T47D (cell line): Measurements from ENCODE around the gene CRIP3.

ENCODE experiments used
- DNase-seq, 2 experiments: peaks; one replicate each; pipeline versions ENCODE4 v3.0.0 to v3.0.0-alpha.2; 2011 to 2012; ENCODE audit warnings: low read depth in 1 of 2, low spot score in 1 of 2
- JUND ChIP-seq: IDR thresholded peaks from 2 replicates; pipeline ENCODE4 v1.6.1; 2012; ENCODE audit warnings: low read depth
- in situ Hi-C: cut with HindIII; loops from 2 replicates; pipeline ENCODE4 v1.10.0; 2016; ENCODE audit warnings: low sequenced_read_pairs, low pct_unique_long_range_greater_than_20kb

The CRIP3 gene

DNA sequence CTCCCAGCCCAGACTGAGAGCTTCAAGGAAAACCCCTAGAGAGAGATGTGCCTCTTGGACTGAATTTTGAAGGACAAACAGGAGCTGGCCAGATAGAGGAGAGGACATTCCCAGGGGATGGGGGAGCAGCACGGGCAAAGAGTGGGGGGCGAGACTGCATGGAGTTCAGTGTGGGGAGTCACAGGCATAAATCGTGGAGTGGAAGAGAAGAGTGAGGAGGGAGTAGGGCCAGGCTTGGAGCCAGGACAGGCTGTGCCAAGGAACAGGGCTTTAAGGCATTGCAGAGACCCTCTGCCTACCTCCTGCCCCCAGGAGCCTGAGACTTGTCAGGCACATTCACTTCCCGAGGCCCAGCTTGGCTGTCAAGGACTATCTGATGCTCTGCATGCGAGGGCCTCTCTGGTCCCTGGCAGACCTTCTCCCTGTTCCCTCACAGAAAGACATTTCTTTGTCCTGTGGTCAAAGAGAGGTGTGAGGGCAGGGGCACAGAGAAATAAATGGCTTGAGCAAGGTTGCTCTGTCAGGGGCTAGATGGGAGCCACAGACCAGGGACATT is 15.8 kb downstream of the CRIP3 start:
- no peak for TF ChIP-seq JUND
- DNase-seq: no peak
- in situ Hi-C loops: no loop called here

DNA sequence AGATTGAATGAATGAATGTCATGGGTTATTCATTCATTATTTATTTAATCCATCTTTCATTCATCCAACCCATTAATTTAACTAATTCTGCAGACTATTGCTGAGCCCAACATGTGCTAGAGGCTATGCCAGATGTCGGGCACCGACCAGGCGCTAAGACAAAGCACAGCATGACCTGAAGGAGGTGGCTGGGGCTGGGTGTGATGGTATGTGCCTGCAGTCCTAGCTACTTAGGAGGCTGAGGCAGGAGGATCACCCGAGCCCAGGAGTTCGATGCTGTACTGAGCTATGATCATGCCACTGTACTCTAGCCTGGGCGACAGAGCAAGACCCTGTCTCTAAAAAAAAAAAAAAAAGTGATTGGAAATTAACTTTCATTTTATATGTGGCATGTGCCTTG is 16.3 kb downstream of the CRIP3 start:
- in situ Hi-C loops: no loop called here
- no peak for DNase-seq
- no peak for TF ChIP-seq JUND

DNA sequence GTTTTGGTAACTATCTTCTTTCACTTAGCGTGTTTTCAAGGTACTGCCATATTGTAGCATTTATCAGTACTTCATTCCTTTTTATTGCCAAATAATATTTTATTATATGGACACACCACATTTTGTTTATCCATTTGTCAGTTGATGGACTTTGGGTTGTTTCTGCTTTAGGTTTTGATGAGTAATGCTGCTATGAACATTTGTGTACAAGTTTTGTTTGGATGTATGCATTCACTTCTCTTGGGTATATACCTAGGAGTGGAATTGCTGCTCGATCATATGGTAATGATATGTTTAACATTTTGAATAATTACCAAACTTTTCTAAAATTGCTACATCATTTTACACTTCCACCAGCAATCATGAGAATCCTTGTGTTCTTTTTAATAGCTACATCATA is 16.9 kb downstream of the CRIP3 start:
- in situ Hi-C loops: no loop called here
- DNase-seq: no peak
- TF ChIP-seq JUND: no peak

DNA sequence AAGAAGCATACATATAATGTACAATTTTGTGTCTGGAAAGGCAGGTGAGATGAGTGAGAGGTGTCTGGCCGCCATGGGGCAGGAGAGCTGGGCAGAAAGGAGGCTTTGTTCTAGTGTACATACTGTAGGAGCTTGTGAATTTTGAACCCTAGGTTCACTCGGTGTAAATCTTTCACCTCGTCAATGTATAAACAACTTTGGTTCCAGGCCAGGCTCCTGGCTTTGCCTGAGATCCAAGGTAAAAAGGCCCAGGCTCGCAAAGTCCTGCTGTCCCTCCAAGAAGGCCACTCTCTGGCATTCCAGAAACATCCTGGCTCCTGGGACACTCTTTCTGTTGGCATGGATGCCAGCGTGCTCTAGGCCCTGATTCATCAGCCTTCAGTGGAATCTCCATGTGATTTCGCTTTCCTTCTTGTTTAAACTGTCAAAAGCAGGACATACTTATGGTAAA is 17.7 kb downstream of the CRIP3 start:
- no peak for TF ChIP-seq JUND
- no peak for DNase-seq
- in situ Hi-C loops: no loop called here

DNA sequence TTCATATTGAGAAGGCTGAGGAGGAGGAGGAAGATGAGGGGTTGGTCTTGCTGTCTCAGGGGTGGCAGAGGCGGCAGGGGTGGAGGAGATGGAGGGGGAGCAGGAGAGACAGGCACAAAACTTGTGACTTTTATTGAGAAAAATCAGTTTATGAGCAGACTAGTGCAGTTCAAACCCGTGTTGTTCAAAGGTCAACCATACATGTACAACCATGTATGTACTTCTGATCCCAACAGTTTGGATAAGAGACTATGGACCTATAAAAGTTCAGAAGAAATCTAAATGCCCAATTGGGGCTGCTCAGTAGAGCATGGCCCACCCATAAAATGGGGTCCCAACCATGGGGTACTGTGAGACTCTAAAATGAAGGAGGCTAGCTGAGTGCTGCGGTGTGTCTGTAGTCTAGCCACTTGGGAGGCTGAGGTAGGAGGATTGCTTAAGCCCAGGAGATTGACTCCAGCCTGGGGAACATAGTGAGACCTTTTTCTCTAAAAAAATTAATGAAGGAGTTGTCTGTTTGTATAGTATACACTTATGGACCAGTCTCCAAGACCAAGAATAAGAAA is 18.2 kb downstream of the CRIP3 start:
- in situ Hi-C loops: no loop called here
- DNase-seq: no peak
- no peak for TF ChIP-seq JUND

DNA sequence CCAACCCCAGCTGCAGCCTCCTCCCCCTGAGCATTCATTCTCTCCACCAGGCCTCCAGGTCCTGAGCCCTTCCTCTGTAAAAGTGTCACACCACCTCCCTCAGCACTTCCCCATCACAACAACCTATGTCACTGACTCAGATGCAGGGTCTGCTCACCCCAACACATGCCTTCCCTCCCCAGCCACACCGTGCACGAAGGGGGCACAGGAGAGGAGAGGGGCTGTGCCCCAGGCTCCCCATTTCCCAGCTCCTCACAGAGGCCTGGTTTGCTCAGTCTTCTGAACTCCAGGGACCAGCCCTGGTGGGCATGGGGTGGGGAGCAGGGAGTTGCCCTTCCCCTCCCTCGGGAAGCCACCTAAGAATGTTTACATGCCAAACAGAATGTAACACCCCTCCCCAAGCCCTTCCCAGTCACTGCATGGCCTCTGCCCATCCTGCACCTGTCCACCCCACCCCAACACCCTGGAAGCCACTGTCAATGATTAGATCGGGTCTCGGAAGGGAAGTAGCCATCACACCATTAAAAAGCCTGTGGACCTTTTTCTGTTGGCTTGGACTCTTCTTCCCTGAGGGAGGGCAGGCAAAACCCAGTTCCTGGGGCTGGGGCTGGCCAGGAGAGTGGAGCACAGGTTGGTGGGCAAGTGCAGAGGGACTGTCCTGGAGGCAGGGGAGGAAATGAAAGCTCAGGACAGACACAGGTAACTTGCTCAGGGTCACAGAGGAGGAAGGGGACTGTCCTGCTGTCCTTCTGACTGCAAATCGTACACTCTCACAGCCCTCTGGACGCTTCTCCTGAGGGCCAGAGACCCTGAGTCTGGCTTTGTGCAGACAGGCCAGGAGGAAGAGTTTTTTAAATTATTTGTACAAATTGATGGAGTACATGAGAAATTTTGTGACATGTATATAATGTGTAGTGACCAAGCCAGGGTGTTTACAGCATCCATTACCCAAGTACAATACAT is 20.6 kb downstream of the CRIP3 start:
- in situ Hi-C loops: no loop called here
- DNase-seq: no peak
- TF ChIP-seq JUND: no peak

DNA sequence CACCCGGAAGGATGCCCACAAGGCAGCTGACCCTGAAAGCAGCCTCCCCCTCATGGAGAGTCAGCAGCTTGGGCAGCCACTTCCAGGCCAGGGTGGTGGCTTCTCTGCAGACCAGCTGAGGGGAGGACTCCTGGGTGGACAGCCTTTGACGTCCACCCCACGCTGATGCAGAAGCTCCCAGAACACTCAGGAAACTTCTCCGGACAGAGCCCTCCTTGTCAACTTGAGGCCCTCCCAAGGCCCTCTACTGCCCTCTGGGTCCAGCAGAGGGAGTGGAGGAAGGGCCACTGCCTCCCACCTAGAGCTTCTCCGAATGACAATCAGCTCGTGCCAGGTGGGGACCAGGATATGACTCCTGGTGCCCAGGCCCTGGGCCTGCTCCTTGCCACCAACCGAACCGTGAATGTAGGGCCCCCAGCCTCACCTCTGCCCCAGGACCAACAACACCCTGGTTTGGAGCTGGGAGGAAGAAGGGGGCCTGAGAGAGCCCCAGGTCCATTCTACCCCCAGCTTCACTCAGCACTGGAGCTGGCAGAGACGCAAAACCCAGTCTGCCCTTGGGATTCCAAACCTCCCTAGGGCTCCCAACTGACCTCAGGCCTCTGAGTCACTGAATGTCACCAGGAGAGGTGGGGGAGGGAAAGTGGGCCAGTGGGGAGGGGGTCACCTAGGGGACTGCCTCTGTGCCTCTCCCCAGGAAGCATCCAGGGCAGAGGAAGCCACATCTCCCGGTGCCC is 21.5 kb downstream of the CRIP3 start:
- in situ Hi-C loops: no loop called here
- DNase-seq: no peak
- TF ChIP-seq JUND: no peak

DNA sequence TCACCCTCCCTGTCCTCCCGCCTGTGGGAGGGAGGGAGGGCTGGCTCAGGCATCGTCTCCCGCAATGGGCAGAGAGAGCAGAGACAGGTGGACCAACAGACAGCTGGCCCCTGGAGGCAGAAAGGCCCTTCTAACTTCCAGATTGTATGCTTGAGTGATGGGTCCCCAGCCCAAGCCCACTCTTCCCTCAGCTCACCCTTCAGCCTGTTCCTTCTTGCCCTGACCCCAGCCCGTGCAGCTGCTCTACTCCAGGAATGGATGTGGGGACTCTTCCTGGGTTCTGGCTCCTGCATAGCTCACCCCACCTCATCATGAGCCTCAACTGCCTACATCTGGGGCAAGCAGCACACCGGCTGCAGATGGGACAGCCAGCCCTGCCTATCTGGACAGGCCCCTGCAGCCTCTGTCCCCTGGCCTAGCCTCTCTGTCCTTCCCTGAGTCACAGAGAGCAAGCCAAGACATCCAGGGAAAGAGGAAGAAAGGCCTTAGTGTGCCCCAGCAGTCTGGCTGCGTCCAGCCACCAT is 22.1 kb downstream of the CRIP3 start:
- no peak for DNase-seq
- in situ Hi-C loops: no loop called here
- TF ChIP-seq JUND: no peak

DNA sequence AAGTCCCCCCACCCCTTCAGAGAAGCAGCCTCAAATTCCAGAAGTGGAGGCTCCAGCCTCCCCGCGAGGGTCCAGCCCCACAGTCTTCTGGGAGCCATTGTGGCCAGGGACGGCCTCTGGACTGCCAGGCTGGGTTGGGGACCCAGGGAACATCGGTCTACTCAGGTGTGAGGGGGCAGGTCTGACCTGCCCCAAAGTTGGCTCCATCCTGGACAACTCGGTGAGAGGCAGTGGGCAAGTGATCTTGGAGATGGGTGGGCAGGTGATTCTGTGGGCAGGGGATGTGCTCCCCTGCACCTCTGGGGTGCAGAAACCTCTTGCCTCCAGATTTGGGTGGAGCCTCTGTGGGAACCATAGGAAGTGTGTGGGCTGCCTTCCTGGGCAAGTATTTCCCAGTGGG is 22.8 kb downstream of the CRIP3 start:
- in situ Hi-C loops: no loop called here
- no peak for TF ChIP-seq JUND
- no peak for DNase-seq

DNA sequence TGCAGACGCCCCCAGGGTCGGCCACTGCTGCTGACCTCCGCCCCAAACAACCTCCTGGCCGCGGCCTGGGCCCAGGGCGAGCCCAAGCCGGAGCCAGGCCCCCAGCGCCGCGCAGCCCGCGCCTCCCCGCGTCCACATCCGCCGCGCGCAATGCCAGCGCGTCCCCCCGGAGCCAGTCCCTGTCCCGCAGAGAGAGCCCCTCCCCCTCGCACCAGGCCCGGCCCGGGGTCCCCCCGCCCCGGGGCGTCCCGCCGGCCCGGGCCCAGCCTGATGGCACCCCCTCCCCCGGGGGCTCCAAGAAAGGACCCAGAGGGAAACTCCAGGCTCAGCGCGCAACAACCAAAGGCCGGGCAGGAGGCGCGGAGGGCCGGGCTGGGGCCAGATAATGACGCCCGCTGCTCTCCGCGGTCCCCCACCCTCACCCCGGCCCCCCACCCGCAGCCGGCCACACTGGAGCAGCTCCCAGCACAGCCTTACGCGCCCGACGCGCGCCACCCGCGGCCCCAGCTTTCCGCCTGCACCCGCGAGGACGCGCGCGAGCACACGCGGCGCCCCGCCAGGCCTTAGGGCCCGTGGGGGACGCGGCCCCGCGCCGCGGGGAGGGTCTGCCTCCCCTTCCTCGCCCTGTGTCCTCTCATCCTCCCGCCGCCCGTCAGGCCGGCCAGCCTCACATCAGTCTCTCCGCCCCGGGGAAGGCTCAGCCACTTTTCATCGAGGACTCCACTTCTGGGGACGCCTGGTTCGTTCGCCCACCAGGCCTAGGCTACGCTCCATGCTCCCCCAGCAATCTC is 23.4 kb downstream of the CRIP3 start:
- no peak for DNase-seq
- no peak for TF ChIP-seq JUND
- in situ Hi-C loops: no loop called here

DNA sequence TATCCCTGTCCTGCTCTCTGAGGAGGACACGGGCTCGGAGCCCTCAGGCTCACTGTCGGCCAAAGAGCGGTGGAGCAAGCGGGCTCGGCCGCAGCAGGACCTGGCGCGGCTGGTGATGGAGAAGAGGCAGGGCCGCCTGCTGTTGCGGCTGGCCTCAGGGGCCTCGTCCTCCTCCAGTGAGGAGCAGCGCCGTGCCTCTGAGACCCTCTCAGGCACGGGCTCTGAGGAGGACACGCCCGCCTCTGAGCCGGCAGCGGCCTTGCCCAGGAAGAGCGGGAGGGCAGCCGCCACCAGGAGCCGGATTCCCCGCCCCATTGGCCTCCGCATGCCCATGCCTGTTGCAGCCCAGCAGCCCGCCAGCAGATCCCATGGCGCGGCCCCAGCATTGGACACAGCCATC is 24.7 kb downstream of the CRIP3 start:
- no peak for DNase-seq
- in situ Hi-C loops: no loop called here

DNA sequence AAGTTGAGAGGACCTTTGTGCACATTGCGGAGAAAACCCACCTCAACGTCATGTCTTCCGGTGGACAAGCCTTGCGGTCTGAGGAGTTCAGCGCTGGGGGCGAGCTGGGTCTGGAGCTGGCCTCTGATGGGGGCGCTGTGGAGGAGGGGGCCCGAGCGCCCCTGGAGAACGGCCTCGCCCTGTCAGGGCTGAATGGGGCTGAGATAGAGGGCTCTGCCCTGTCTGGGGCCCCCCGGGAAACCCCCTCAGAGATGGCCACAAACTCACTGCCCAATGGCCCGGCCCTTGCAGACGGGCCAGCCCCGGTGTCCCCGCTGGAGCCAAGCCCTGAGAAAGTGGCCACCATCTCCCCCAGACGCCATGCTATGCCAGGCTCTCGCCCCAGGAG is 25.1 kb downstream of the CRIP3 start:
- no peak for TF ChIP-seq JUND
- in situ Hi-C loops: no loop called here
- no peak for DNase-seq

More for the DNA sequence above, 24.7 kb downstream of the CRIP3 start:
- no peak for TF ChIP-seq JUND
